Fibroblast of villous mesenchyme (primary cell): ENCODE results near the gene DLX4. TPM values are rescaled to one million over a fixed set of nuclear protein-coding genes. Genes with fewer than 3 reads are reported as not detected.

Source experiments
- DNase-seq: peaks from one replicate; pipeline ENCODE4 v3.0.0-alpha.2; 2010; ENCODE audit warnings: low read depth
- H3K4me3 ChIP-seq: 2 replicates; pipeline ENCODE4 v1.5.1; 2011; ENCODE audit warnings: low read depth, mild to moderate bottlenecking, low read length
- CTCF ChIP-seq: IDR thresholded peaks from 2 replicates; pipeline ENCODE4 v1.5.1; 2012; ENCODE audit warnings: low read depth, mild to moderate bottlenecking, low read length; ENCODE audit not compliant: insufficient read depth
- total RNA-seq: library from RNA; depleted of rRNA; stranded (reverse); fragments of >200 nt; gene quantifications from 2 replicates; pipeline ENCODE4 v1.2.3, GENCODE V29; 2012

Gene DLX4
- total RNA-seq, 1 donor, result not detected

GRCh38 chr17:49990331-49990730, 21.3 kb downstream of the DLX4 start:
- no peak for DNase-seq
- no peak for TF ChIP-seq CTCF
- no peak overlapping the region for H3K4me3 ChIP-seq

GRCh38 chr17:49990921-49991320, 21.9 kb downstream of the DLX4 start:
- H3K4me3 ChIP-seq, result no peak overlapping the region
- TF ChIP-seq CTCF, result no peak
- DNase-seq, result no peak

DNA sequence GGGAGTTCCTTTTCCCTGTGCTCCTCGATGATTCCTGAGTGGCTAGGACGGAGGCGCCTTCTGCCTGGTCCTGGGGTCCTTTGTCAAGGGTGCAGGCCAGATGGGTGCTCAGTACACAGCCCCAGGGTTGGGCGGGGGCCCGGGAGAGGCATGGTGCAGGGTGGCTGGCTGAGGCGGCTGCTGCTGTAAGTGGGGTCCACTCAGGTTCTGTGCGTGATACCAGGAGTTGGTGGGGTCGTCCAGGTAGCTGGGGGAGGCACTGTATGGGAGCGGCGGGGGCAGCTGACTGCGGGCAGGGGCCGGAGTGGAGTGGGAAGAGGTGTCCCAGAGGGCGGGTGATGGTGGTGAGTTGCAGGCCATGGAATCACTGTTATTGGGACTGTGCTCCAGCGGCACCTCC, 22.4 kb downstream of the DLX4 start:
- no peak for TF ChIP-seq CTCF
- DNase-seq, result no peak
- H3K4me3 ChIP-seq, result no peak overlapping the region

DNA sequence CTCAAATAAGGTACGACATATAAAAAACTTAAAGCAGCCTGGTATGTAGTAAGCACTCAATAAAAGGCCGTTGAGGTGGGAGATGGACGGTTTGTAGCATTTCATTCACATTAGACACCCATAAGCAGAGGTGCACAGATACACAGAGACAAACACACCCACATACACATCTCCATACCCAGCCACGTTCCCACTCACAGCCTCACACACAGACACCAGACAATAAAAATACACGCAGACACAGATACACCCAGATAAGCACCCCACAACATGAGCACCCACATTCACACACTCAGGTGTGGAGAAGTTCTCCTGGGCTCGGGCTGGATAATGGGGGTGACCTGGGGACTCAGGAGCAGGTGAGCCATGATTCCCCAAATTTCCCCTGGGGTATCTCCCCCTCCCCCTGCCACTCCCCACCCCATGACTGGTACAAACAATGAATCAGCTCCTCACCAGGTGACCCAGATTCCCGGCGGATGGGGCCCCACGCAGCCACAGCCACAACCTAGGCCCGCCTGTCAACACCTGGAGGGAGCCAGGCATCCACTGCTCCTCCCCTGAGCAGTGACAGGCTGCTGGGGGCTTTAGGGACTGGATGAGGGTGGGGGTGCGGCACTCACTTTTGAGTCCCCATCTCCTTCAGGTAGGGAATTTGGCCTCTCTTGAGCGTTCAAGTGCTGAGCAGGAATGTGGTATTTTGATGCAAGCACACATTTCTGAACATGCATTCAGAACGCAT, 23.4 kb downstream of the DLX4 start:
- DNase-seq, result no peak
- no peak overlapping the region for H3K4me3 ChIP-seq
- no peak for TF ChIP-seq CTCF

DNA sequence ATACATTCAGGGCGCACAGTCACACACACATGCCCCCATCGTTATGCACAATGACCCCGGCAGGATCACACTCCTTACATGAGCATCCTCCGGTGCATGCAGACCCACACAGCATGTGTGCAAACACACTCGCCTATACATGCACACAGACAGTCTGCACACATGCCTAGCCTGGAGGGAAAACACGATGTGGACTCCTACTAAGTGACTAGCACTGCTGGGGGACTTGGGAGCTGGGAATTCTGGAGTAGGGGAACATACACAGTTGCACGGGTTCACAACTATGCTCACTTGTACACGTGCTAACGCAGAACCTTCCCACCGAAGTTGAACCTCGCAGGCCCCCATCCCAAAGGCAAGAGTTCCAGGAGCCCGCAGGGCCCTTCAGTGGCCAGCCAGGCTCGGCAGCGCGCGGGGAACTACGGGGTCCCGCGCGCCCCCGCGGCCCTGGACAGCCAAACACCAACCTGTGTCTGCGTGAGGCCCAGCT, 24.0 kb downstream of the DLX4 start:
- no peak for TF ChIP-seq CTCF
- DNase-seq, result no peak
- H3K4me3 ChIP-seq, result no peak overlapping the region

DNA sequence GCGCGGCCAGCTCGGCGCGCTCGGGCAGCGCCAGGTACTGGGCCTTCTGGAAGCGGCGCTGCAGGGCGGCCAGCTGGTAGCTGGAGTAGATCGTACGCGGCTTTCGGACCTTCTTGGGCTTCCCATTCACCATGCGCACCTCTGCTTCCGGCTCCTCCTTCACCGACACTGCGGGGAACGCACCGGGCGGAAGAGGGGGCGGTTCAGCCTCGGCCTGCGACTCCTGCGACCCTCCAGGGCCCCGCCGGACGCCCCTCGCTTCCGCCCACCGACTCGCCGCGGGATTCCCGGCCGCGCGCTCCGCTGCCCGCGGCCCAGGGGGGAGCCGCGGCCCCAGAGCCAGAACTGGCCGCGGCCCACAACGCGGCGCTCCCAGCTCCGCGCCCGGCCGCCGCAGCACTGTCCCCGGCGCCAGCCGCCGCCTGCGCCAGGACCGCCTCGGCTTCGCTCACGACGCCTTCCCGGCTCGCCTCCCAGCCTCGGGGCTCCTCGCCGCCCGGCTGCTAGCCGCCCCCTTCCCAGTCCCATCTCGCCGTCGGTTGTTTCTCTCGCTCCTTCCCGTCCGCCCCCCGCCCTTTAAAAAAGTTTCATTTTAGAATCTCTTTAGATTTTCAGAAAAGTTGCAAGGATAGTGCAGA, 24.6 kb downstream of the DLX4 start:
- TF ChIP-seq CTCF, result no peak
- peak overlapping the region; percentile 32 for H3K4me3 ChIP-seq
- no peak for DNase-seq
